ENCODE results near the gene MLIP.

DNA sequence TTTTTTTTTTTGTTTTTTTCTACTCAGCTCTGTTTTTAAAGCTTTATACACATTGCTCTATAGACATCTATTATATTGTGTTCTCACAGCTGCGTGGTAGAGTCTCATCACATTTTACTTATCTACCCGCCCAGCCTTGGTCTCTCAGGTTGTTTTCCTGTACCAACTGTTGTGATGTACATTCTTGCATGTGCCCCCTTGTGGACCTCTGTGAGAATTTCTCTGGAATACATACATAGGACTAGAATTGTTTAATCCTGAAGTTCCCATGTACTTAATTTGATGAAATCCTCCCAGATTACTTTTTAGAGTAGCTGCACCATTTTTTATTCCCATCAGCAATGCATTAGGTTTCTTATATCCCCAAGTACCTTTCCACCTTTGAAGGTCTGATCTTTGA lies 156.6 kb downstream of the MLIP start:
- TF ChIP-seq CTCF (conservative IDR thresholded peaks at IDR 0.05; ENCODE audit: low read length): peak; percentile 74
- TF ChIP-seq EZH2phosphoT487 (IDR thresholded peaks at IDR 0.05; ENCODE audit: borderline replicate concordance, low read depth, low read length): no peak
